HCT116 (cell line): Measurements from ENCODE around the gene MTA2. TPM values are rescaled to one million over a fixed set of nuclear protein-coding genes. Genes with fewer than 3 reads are reported as not detected.

Source experiments
- ATAC-seq: fragments of 200-7000 bp; cut with Tn5 transposase; 2 replicates; pipeline ENCODE4 v1.9.1; 2020; ENCODE audit warnings: mild to moderate bottlenecking, moderate library complexity
- BruUV-seq: library from RNA; stranded (reverse); fragments of 400-500 nt; replicated peaks from 2 replicates; lab custom pipeline; 2021; lab: Mats Ljungman, UMichigan
- CTCF ChIA-PET: fragments of 300-600 bp; sonication (Branson Sonifier 250); formaldehyde crosslinking; loops from one replicate; lab custom pipeline; 2021; ENCODE audit warnings: antibody characterized with exemption; lab: Charles Lee
- POLR2A ChIA-PET: fragments of 300-600, 350-600 bp; sonication (Branson Sonifier 250); formaldehyde crosslinking; loops from one replicate; lab custom pipeline; 2021; ENCODE audit warnings: antibody characterized with exemption; lab: Charles Lee
- RAD21 ChIA-PET, 2 experiments: fragments of 300-600 bp; sonication (Branson Sonifier 250); formaldehyde crosslinking; loops; one replicate each; lab custom pipeline; 2023; ENCODE audit warnings: low total read pairs in 2 of 2; ENCODE audit not compliant: uncharacterized antibody in 2 of 2, unreplicated experiment in 2 of 2, low non-redundant PET in 1 of 2; lab: Charles Lee
- DNase-seq: peaks from one replicate; pipeline ENCODE4 v3.0.0-alpha.2; 2010; ENCODE audit warnings: low read depth, low spot score
- H2AFZ ChIP-seq: fragments of 200-600 bp; shearing (Covaris generic), sonication (generic); 2 replicates; pipeline ENCODE4 v1.6.1; 2017; ENCODE audit warnings: low read depth, mixed run types, mixed read lengths, antibody characterized with exemption, low read length; ENCODE audit not compliant: poor library complexity, severe bottlenecking
- H3K27ac ChIP-seq: 2 replicates; pipeline ENCODE4 v1.5.1; 2012; ENCODE audit warnings: low read depth, low read length
- H3K27me3 ChIP-seq: fragments of 200-600 bp; sonication (generic); 2 replicates; pipeline ENCODE4 v1.6.1; 2016; ENCODE audit warnings: mixed run types, low read length, mixed read lengths; ENCODE audit not compliant: insufficient read depth
- H3K36me3 ChIP-seq, 2 experiments: fragments of 200-500 bp in 1 of 2; fragments of 200-600 bp in 1 of 2; sonication (Bioruptor generic) in 1 of 2; sonication (generic) in 1 of 2; 2 replicates each; pipeline versions ENCODE4 v1.5.1 to v1.6.1; 2014 to 2016; ENCODE audit warnings: low read length in 2 of 2, inconsistent platforms in 1 of 2, mixed read lengths in 1 of 2, mixed run types in 1 of 2; ENCODE audit not compliant: insufficient read depth in 2 of 2, control insufficient read depth in 1 of 2
- H3K4me1 ChIP-seq, 2 experiments: fragments of 200-600 bp in 1 of 2; sonication (generic) in 1 of 2; 2 replicates each; pipeline versions ENCODE4 v1.5.1 to v1.6.1; 2012 to 2017; ENCODE audit warnings: low read length in 2 of 2, inconsistent platforms in 1 of 2, mild to moderate bottlenecking in 1 of 2, mixed read lengths in 1 of 2, mixed run types in 1 of 2, moderate library complexity in 1 of 2; ENCODE audit not compliant: insufficient read depth in 2 of 2, control insufficient read depth in 1 of 2
- H3K4me2 ChIP-seq: fragments of 200-600 bp; sonication (generic); 2 replicates; pipeline ENCODE4 v1.6.1; 2017; ENCODE audit warnings: mixed run types, low read length, mixed read lengths
- H3K4me3 ChIP-seq, 2 experiments: fragments of 200-600 bp in 1 of 2; sonication (generic) in 1 of 2; replicated peaks in 1 of 2; 2 replicates each; pipeline ENCODE4 v1.5.1; 2011 to 2016; ENCODE audit warnings: low read length in 2 of 2, control low read depth in 1 of 2, low read depth in 1 of 2, mild to moderate bottlenecking in 1 of 2, mixed read lengths in 1 of 2, mixed run types in 1 of 2
- H3K79me2 ChIP-seq: fragments of 200-600 bp; sonication (generic); 2 replicates; pipeline ENCODE4 v1.6.1; 2017; ENCODE audit warnings: mild to moderate bottlenecking, mixed run types, low read length, moderate library complexity, mixed read lengths; ENCODE audit not compliant: insufficient read depth
- H3K9ac ChIP-seq: fragments of 200-600 bp; sonication (generic); 2 replicates; pipeline ENCODE4 v1.6.1; 2016; ENCODE audit warnings: low read length, mixed read lengths
- H3K9me2 ChIP-seq: fragments of 200-600 bp; sonication (generic), shearing (Covaris generic); 2 replicates; pipeline ENCODE4 v1.6.1; 2017; ENCODE audit warnings: mixed run types, mild to moderate bottlenecking, moderate library complexity; ENCODE audit not compliant: insufficient read depth
- H3K9me3 ChIP-seq, 2 experiments: fragments of 200-500 bp in 1 of 2; fragments of 200-600 bp in 1 of 2; sonication (Bioruptor generic) in 1 of 2; sonication (generic) in 1 of 2; 2 replicates each; pipeline ENCODE4 v1.6.1; 2014 to 2017; ENCODE audit warnings: low read length in 2 of 2, mixed read lengths in 2 of 2, inconsistent platforms in 1 of 2, low read depth in 1 of 2, mild to moderate bottlenecking in 1 of 2, mixed run types in 1 of 2, moderate library complexity in 1 of 2; ENCODE audit not compliant: control insufficient read depth in 1 of 2, insufficient read depth in 1 of 2
- H4K20me1 ChIP-seq: fragments of 200-600 bp; sonication (generic), shearing (Covaris generic); 2 replicates; pipeline ENCODE4 v1.6.1; 2017; ENCODE audit warnings: mixed run types, mild to moderate bottlenecking, moderate library complexity; ENCODE audit not compliant: insufficient read depth
- CBX3 ChIP-seq: IDR thresholded peaks from 2 replicates; pipeline ENCODE4 v1.6.1; 2012; ENCODE audit warnings: low read depth
- CTCF ChIP-seq, 3 experiments: fragments of 200-600 bp in 1 of 3; sonication (generic) in 1 of 3; IDR thresholded peaks in 2 of 3; conservative IDR thresholded peaks in 1 of 3; 2 replicates each; pipeline ENCODE4 v1.5.1; 2012 to 2017; ENCODE audit warnings: low read depth in 2 of 3, low read length in 2 of 3, antibody characterized with exemption in 1 of 3, borderline replicate concordance in 1 of 3, control low read depth in 1 of 3, mild to moderate bottlenecking in 1 of 3, mixed read lengths in 1 of 3, mixed run types in 1 of 3, moderate library complexity in 1 of 3; ENCODE audit not compliant: insufficient read depth in 1 of 3
- EGR1 ChIP-seq: IDR thresholded peaks from 2 replicates; pipeline ENCODE4 v1.6.1; 2012; ENCODE audit warnings: low read depth
- ELF1 ChIP-seq: IDR thresholded peaks from 2 replicates; pipeline ENCODE4 v1.6.1; 2012; ENCODE audit warnings: low read depth, borderline replicate concordance
- EZH2 ChIP-seq: fragments of 200-600 bp; sonication (generic); IDR thresholded peaks from 2 replicates; pipeline ENCODE4 v1.6.1; 2017; ENCODE audit warnings: antibody characterized with exemption, mixed run types
- JUND ChIP-seq: IDR thresholded peaks from 2 replicates; pipeline ENCODE4 v1.6.1; 2012
- RAD21 ChIP-seq: IDR thresholded peaks from 2 replicates; pipeline ENCODE4 v1.6.1; 2012; ENCODE audit warnings: low read depth, mild to moderate bottlenecking
- SRF ChIP-seq: IDR thresholded peaks from 2 replicates; pipeline ENCODE4 v1.6.1; 2012; ENCODE audit warnings: low read depth
- YY1 ChIP-seq: IDR thresholded peaks from 2 replicates; pipeline ENCODE4 v1.6.1; 2011; ENCODE audit warnings: low read length, low read depth, moderate library complexity, mild to moderate bottlenecking; ENCODE audit not compliant: insufficient replicate concordance; ENCODE audit errors: extremely low read depth
- ZFX ChIP-seq: fragments of 450-650 bp; IDR thresholded peaks from 2 replicates; pipeline ENCODE4 v1.6.1; 2017
- intact Hi-C: fragments of 100-400 bp; cut with micrococcal nuclease; formaldehyde crosslinking; loops from 2 replicates; pipeline ENCODE4 v1.10.0; 2022
- total RNA-seq: library from RNA; stranded (reverse); gene quantifications from one replicate; pipeline ENCODE4 v1.2.1, GENCODE V29; 2021; ENCODE audit not compliant: unreplicated experiment
- TF ChIP-seq, protein P1 (sequence below): IDR thresholded peaks from 2 replicates; pipeline ENCODE4 v1.6.1; 2011; ENCODE audit warnings: mild to moderate bottlenecking, low read length, moderate library complexity; ENCODE audit not compliant: insufficient replicate concordance; ENCODE audit errors: extremely low read depth

The MTA2 gene
- total RNA-seq, 1 experiment from 2014 or later: 98.9 TPM

GRCh38 chr11:62579252-62579651 lies 22.4 kb downstream of the MTA2 start:
- ChIA-PET RAD21 (no interaction called here), POLR2A (interaction anchor here (0.9 kb wide), 1 partner anchor 12 kb away, joined by 3 read pairs; the partner anchor contains the start of gene TUT1), CTCF (no interaction called here)
- H3K36me3 ChIP-seq: peaks cover 26 to 35% of the 10 kb centered on the region in 2 experiments
- ATAC-seq (no peak), DNase-seq (no peak)
- H3K9me2 ChIP-seq: no peaks in the 10 kb centered on the region
- intact Hi-C loops: no loop called here
- no TSS peak for BruUV-seq
- H3K27ac ChIP-seq: no peak overlapping the region
- H3K4me2 ChIP-seq: no peak overlapping the region
- peaks cover 4 to 6% of the 10 kb centered on the region in 2 experiments for H3K4me1 ChIP-seq
- H3K9ac ChIP-seq: no peak overlapping the region
- H3K9me3 ChIP-seq: no peaks in the 10 kb centered on the region
- no peaks in the 10 kb centered on the region for H4K20me1 ChIP-seq
- peaks cover 9% of the 10 kb centered on the region for H3K79me2 ChIP-seq
- H3K27me3 ChIP-seq: no peaks in the 10 kb centered on the region
- H3K4me3 ChIP-seq: no peak overlapping the region
- TF ChIP-seq CTCF (IDR thresholded peaks at IDR 0.05 in 2 of 3, conservative IDR thresholded peaks at IDR 0.05 in 1 of 3; ENCODE audit: borderline replicate concordance in 1 of 3, insufficient read depth in 1 of 3, low read depth in 2 of 3, low read length in 2 of 3) (no peak), EGR1 (no peak), RAD21 (no peak), EZH2 (no peak), JUND (no peak), ELF1 (no peak), YY1 (no peak), CBX3 (no peak), ZFX (no peak), SRF (no peak)
- TF ChIP-seq, protein P1, sequence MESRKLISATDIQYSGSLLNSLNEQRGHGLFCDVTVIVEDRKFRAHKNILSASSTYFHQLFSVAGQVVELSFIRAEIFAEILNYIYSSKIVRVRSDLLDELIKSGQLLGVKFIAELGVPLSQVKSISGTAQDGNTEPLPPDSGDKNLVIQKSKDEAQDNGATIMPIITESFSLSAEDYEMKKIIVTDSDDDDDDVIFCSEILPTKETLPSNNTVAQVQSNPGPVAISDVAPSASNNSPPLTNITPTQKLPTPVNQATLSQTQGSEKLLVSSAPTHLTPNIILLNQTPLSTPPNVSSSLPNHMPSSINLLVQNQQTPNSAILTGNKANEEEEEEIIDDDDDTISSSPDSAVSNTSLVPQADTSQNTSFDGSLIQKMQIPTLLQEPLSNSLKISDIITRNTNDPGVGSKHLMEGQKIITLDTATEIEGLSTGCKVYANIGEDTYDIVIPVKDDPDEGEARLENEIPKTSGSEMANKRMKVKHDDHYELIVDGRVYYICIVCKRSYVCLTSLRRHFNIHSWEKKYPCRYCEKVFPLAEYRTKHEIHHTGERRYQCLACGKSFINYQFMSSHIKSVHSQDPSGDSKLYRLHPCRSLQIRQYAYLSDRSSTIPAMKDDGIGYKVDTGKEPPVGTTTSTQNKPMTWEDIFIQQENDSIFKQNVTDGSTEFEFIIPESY: no peak
- H2AFZ ChIP-seq: no peak overlapping the region
